CD4-positive, alpha-beta T cell treated with Interleukin-4 for 1 hour (primary cell): Measurements from ENCODE around the gene TCEAL9.
"Not testable (repeated sequence)": the region's sequence is repeated elsewhere in the genome, so short reads cannot be mapped to it uniquely, and the experiment has no call there.

Source experiments
- DNase-seq, 2 donors: peaks; one replicate each; pipeline ENCODE4 v3.0.0-alpha.2; 2020 to 2022

The TCEAL9 gene, protein sequence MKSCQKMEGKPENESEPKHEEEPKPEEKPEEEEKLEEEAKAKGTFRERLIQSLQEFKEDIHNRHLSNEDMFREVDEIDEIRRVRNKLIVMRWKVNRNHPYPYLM

GRCh38 chrX:103356130-103356798 lies at the start of gene TCEAL9:
Gene TCEAL9, plus strand, starts transcription at chrX:103356506. Its CDS starts 1,179 bp downstream, at chrX:103357685.
- DNase-seq = no peak

DNA sequence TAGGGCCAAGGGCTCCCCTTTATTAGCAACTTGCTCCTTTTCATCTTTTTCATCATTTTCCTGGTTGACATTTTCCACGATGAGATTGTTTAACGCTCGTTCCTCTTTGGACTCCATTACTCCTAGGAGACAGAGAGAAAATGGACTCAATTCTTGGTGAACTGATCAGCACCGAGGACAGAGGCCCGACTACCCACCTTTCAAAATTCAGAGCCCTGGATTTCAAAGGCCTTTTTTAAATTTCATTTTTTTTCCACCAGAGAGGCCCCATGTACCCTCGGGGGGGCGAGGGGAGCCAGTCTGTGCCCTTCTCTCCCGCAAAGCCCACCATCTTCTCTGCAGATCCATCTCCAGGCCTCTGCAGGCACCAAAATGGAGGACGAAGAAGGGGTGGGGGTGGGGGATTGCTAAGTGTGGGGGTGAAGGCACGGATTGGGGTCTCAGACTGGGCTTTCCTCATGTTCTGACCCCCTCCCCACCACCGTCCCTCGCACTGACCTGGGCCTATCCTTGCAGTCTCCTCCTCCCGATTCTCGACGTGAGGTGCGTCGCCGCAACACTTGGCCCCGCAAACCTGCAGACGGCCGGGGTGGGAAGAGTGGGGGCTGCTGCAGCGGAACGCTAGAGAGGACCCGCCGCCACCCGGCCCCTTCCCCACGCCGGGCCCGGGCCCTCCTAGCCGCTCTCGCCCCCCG lies 46.3 kb upstream of the TCEAL9 start:
- no peak for DNase-seq

DNA sequence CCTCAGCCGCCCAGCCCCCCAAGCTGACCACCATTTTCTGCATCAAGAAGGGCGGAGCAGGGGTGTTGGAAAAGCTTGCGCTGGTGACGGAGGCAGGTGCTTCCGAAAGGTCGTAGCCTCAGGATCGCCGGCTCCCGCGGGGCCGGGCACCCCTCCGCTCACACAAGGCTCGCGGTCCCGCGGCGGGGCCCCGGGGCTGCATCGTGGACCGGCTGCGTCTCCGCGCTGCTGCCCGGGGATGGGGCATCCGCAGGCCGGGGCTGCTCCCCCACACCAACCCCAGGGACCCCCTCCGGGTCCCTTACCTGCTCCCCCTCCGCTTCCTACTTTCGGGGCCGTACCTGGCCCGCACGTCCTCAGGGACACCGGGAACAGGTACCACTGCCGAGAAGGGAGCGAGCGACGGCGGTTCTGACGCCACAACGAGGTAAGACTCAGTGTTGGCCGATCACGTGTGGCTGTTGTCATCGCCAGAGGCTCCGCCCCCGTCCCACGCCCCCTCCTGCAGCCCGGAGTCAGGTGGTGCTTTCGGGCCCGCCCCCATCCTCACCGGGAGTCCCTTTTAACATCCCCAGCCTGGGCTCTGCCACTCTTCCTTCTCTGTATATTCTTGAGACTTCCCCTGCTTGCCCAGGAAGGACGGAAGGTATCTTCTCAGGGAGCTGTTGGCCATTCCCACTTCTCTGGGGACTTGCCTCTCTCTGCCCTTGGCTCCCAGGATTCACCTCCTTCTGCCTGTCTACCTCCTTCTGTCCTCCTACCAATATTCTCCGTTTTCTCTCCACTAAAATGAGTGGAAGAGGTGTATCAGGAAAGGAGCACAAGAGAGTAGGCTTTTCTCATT lies 45.5 kb upstream of the TCEAL9 start, which contains the start of gene BEX2:
BEX2 (minus strand) TSS at position 436 of the 844 bp plus-strand sequence. CDS start 1,014 bp downstream, outside the sequence.
- DNase-seq = peak; percentile 87 to 88

- no peak for DNase-seq
These were observed 44.9 kb upstream of the TCEAL9 start for GRCh38 chrX:103311399-103311780.

DNA sequence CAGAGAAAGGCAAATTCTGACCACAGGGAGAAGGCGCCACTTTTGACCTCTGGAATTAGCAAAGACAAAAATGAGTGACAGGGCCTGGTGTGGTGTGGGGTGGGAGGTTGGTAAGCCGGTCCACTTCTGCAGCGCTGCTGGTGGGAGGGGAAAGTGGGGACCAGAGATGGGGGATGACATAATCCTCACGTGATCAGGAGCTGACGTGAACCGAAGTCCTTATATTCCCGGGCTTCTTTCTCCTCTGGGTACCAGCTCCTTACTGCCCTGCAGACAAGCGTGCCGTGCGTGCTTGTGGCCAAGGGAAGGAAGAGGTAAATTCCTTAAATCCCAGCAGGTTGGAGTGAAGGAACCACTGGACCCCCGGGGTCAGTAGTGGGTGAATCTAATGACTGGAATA lies 26.3 kb upstream of the TCEAL9 start, which contains the start of gene TCEAL7:
TCEAL7 (plus strand) TSS at position 249 of the 400 bp plus-strand sequence. CDS start 1,165 bp downstream, outside the sequence.
- no peak for DNase-seq

DNA sequence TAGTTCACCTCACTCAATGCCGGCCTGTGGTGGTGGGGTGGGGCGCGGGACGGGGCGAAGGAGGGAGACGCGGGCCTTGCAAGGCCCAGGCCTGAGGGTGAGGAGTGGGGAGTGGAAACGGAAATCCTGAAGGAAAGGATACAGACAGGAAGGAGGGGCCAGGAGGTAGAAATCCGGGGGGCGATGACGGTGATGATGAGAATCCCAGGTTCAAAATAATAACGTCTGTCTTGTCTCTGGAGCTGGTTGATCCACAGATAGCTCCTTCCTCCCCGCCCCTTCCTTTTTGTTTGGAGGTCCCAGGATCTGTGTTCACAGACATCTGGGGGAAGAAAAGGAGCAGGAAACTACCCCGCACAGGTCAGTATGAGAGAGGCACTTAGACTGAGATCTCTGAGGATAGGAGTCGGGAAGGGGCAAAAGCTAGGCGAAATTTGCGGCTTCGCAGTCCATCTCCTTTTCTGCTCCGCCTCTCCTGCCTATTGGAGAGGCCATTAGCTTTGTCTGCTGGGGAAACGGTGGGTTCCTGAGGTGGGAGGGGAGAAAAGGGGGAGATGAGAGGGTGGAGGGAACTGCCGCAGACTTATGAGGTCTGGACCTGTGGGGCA lies 25.5 kb upstream of the TCEAL9 start:
- no peak for DNase-seq

- no peak for DNase-seq
These were observed 17.6 kb upstream of the TCEAL9 start for GRCh38 chrX:103338663-103339062.

DNA sequence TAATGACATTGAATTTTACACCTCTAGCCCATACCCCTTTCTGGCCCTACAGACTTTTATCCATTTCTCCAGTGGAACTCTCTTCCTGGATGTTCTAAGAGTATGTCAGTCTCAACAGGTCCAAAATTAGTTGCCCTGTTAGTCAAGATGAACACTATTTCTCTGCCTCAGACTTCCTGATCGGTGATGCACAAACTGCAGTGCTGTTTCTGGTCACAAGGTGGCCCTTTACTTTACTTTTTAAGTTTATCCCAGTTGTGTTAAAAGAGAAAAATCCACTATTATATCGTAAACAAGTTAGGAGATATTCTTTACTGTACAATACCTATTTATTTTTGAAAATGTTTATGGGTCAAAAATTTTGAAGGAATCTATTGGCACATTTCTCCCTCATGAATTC lies 13.2 kb upstream of the TCEAL9 start:
- DNase-seq = peak; percentile 17 to 35

DNA sequence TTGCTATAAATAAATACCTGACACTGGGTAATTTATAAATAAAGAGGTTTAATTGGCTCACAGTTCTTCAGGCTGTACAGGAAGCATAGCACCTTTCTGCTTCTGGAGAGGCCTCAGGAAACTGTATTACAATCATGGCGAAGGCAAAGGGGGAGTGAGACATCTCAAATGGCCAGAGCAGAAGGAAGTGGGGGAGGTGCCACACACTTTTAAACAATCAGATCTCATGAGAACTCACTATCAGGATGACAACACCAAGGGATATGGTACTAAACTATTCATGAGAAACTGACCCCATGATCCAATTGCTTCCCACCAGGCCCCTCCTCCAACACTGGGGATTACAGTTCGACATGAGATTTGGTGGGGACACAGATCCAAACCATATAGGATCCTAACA lies 11.7 kb upstream of the TCEAL9 start:
- no peak for DNase-seq

GRCh38 chrX:103347682-103348397 lies 8.5 kb upstream of the TCEAL9 start:
- DNase-seq = no peak

DNA sequence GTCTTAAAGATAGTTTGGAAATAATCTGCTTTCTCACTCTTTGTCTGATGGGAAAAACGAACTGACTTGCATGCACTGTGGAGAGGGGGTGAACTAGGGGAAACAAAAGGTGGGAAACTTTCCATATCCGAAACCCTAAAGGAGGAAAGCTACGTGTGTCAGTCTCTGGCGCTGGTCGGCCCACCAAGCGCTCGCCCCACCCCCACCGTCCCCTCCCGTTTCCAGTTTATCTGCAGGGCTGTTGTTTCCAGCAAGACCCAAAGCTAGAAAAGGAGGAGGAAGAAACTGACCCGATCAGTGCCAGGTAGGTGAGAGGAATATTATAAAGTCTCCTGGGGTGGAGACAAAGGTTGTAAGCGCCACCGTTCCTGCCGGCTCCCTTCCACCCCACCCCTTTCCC lies 552 bp downstream of the TCEAL9 start:
- DNase-seq = no peak

- no peak for DNase-seq
These were observed 1.6 kb downstream of the TCEAL9 start for GRCh38 chrX:103357871-103358270.

DNA sequence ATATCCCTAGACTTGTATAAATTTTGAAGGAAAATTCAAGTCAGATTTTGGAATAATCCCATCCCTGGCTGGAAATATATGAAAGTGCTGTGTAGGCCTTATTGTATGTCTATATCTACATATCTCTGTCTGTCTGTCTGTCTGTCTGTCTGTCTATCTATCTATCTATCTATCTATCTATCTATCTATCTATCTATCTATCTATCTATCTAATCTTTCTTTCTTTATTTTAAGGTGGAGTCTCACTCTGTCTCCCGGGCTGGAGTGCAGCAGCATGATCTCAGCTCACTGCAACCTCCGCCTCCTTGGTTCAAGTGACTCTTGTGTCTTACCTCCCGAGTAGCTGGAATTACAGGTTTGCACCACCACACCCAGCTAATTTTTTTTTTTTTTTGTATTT lies 3.3 kb downstream of the TCEAL9 start:
- DNase-seq = not testable (repeated sequence)

DNA sequence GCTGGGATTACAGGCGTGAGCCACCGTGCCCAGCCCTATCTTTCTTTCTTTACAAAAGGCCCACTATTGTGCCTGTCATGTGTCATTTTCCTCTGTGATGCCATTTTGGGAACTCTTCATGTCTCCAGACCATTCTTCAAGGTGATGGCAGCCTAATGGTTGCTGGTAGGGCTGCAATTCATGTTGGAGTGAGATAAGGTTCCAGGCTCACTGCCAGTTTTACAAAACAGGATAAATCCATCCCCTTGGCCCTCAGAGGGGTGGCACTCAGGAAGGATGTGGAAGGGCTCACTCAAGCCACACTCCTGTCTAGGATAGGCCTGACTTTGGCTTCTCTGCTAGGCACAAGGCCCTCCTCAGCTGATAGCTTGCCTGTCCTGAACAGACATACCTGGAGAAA lies 3.8 kb downstream of the TCEAL9 start:
- no peak for DNase-seq

GRCh38 chrX:103360916-103361315 lies 4.6 kb downstream of the TCEAL9 start:
- DNase-seq = no peak

- no peak for DNase-seq
These were observed 5.5 kb downstream of the TCEAL9 start for GRCh38 chrX:103361798-103362197.

DNA sequence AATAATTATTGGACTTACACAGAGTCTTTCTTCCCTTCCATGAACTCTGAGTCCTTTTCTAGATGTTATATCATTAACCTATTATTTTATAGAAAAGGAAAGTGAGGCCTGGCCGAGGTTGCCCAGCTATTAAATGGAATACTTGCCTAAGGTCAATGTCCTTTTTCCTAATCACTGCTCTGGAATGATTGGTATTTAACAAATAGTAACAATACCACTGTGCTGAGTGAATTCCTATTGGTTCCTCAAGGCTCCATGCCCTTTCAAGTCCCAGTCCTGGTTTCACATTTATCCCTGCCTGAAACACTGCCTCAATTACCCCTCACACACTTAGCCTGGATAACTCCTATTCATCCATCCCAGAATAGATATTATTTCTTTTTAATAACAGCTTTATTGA lies 6.2 kb downstream of the TCEAL9 start:
- DNase-seq = no peak

DNA sequence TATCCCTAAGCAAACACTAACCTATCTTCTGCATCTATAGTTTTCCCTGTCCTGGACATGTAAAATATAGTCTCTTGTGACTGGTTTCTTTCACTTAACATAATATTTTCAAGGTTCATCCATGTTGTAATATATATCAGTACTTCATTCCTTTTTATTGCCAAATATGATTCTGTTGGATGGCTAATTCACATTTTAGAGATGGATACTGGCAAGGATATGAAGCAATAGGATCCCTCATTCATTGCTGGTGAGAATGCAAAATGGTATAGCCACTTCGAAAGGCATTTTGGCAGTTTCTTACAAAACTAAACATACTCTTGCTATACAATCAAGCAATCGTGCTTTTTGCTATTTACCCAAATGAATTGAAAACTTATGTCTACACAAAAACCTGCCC lies 6.7 kb downstream of the TCEAL9 start:
- no peak for DNase-seq

DNA sequence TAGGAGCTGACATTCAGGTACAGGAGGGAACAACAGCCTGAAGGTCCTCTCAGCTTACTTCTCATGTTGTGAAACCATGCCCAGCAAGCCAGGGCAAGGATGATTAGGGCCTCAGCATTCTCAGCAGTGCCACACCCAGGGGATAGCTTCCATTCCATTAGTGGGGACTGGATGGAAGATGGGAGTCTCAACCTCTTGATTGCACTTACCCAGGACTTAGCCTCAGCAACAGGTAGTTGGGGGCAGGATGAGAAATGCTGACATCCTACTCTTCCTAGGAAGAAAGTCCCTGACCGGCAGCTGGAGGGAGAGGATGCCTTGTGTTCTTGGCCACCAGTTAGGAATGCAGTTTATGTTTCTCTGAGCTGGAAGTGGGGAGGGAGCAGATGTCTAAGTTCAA lies 11.2 kb downstream of the TCEAL9 start:
- DNase-seq = no peak

GRCh38 chrX:103369479-103369878 lies 13.2 kb downstream of the TCEAL9 start:
- DNase-seq = no peak

- DNase-seq = no peak
These were observed 16.6 kb downstream of the TCEAL9 start for GRCh38 chrX:103372886-103373285.

DNA sequence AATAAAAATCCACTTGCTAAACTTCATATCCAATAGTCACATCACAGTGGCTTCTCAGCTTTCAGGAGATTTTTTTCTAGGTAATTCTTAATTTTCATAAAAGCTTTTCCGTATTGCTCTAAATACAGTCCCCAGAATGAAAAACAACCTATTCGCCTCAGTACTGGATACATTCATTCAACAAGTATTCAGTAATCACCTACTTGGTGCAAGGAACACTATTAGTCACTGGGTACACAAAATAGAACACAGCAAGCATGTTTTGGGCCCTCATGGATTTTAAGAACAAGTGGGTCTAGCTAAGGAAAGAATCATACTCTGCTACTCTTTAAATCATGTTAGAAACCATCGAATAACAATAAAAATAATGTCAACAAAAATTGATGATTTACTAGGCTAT lies 17.3 kb downstream of the TCEAL9 start:
- no peak for DNase-seq
